AG08396 (cell line): ENCODE measurements around the gene UPK3B.
"Not testable (repeated sequence)": the region's sequence is repeated elsewhere in the genome, so short reads cannot be mapped to it uniquely, and the experiment has no call there.

Experiments used
- DNase-seq: peaks from one replicate; pipeline ENCODE4 v3.0.0; 2012; ENCODE audit warnings: low spot score, mixed read lengths

The UPK3B gene

DNA sequence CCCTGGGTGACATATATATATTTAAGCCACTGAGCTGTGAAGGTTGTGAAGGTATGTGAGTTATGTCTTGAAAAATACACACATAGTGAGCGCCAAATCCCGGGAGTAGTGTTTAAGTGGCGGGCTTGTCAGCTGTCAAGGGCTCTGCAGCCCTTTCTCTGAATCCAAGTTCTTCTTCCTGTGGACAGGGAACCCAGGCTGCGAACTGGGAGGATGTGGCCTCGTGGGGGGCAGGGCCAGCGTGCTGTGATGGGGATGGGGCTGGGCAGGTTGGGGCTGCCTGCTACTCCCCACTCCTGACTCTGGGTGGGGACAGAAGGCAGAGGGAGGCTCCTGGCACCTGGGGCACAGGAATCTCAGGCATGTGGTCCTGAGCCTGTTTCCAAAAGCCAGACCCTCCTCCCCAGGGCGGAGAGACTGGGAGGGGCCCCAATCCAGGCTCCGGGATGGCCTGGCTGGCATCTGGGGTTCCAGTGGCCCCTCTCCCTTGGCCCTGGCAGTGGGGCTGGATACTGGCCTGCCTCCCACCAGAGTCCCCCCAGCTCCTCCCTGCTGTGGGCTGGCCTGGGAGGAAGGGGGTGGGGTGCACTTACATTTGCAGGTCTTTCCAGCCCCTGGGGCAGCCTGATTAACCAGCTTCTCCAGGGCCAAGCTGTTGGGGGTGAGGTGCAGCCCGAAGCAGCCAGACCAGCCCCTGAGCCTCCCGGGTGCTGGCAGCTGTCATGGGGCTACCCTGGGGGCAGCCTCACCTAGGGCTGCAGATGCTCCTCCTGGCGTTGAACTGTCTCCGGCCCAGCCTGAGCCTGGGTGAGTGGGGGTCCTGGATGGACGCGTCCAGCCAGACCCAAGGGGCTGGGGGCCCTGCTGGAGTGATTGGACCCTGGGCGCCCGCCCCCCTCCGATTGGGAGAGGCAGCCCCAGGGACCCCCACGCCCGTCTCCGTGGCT is at the start of gene UPK3B:
Gene UPK3B, plus strand, starts transcription at position 622 of the 947 bp plus-strand sequence. Its CDS starts 101 bp downstream, at position 723.
- DNase-seq = peak; percentile 32

GRCh38 chr7:76460767-76461166 is 49.6 kb upstream of the UPK3B start:
- DNase-seq = not testable (repeated sequence)

DNA sequence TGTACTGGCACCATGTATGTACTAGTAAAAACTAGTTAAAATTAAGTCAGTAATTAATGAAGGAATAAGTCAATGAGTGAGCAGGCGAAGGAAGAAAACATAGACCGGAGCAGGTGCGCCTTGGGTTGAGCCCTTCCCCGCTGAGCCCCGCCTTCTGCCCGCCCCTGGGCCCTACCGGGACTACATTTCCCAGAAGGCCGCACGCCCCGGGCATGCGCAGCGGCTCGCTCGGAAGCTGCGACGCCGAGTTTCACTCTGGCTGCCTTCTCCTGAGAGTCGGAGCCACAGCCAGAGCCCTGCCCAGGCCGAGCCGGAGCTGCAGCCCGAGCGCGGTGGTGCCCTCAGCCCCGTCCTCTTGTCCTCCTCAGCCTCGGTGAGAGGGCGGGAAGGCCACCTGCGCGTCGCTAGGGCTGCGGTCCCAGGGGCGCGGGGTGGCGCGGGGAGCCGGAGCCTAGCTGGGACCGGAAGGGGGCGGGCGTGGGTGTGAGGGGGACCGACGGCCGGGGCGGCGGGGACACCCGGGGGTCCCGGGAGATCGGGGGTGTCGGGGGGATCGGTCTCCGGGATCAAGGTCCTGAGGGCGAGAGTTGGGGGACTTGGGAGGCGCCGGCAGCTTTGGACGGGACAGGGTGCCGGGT is 48.8 kb upstream of the UPK3B start, which contains the start of gene DTX2:
Gene DTX2, plus strand, starts transcription at position 246 of the 638 bp plus-strand sequence. CDS start 18,801 bp downstream, outside the sequence.
- not testable (repeated sequence) for DNase-seq

GRCh38 chr7:76462271-76462882 is 48.0 kb upstream of the UPK3B start:
- not testable (repeated sequence) for DNase-seq

DNA sequence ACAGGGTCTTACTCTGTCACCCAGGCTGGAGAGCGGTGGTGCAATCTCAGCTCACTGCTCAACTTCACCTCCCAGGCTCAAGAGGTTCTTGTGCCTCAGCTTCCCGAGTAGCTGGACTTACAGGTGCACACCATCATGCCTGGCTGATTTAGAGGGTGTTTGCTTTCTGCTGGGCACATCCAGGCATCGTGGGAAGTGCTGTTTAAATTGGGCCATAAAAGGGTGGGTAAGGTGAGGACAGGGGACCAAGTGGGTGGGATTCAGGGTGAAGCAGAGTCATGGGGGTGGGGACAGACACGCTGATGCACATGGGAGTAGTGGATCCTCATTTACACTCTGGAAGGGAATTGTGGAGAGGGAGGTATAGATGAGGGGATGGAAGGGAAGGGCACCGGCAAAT is 45.4 kb upstream of the UPK3B start:
- not testable (repeated sequence) for DNase-seq

DNA sequence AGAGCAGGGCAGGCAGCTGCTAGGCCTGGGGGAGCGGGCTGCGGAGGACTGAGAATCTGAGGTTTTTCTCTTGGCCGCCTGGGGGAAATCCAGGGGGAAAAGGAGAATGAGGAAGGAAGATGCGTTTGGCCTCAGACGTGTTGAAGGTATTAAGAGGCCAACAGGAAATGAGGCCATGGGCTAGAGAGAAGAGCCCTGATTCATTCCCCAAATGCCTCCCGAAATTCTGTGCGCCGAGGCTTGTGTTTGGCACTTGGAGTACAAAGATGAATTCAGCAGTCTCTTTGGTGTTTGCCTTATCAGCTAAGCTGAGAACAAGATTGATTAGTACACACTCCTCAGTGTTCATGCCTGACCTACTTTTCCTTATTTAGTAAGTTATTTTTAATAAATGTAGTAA is 44.4 kb upstream of the UPK3B start:
- not testable (repeated sequence) for DNase-seq

DNA sequence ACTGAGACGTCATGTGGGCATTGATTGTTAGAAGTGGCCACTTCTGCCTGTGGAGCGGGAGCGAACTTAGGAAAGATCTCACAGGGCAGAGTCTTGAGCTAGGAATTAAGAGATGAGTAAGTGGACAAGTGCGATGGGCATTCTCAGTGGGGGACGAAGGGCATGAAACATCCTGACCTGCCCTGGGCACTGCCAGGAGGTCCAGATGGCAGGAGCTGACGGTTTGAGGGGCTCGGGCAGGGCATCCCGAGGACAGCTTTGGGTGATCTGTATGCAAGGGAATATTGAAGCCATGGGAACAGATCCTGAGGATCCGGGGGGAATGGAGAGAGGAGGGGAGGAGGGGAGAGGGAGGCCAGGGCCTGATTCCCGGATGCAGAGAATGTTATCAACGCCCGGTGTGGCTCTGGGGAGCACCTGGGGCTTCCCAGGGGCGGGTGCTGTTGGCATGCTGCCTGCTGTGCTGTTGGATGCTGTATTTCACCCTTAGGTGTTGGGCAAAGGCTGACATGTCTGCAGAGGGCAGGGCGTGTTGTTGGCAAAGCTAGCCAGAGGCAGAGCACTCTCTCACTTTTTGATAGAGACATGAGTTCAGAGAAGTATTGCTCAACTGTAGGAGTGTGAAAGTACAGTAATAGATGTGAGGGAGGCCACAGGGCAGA is 42.5 kb upstream of the UPK3B start:
- peak; percentile 2 for DNase-seq

- DNase-seq = not testable (repeated sequence)
These were observed 38.7 kb upstream of the UPK3B start for GRCh38 chr7:76471556-76472221.

GRCh38 chr7:76473097-76473496 is 37.3 kb upstream of the UPK3B start:
- DNase-seq = not testable (repeated sequence)

GRCh38 chr7:76476280-76476679 is 34.1 kb upstream of the UPK3B start:
- not testable (repeated sequence) for DNase-seq

GRCh38 chr7:76476742-76477474 is 33.4 kb upstream of the UPK3B start:
- not testable (repeated sequence) for DNase-seq

DNA sequence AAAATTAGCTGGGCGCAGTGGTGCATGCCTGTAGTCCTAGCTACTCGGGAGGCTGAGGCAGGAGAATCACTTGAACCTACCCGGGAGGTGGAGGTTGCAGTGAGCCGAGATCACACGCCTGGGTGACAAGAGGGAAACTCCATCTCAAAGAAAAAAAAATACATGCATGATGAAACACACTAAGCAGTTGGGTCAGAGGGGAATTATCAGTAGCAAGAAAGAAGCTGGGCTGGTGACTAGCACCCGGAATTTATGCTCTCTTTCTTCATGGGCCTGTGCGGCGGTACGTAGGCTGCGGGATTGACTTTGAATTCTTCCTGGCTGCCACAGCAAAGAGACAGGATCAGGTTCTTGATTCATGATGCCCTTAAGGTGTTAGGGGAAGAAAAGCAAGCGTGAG is 30.7 kb upstream of the UPK3B start:
- not testable (repeated sequence) for DNase-seq

DNA sequence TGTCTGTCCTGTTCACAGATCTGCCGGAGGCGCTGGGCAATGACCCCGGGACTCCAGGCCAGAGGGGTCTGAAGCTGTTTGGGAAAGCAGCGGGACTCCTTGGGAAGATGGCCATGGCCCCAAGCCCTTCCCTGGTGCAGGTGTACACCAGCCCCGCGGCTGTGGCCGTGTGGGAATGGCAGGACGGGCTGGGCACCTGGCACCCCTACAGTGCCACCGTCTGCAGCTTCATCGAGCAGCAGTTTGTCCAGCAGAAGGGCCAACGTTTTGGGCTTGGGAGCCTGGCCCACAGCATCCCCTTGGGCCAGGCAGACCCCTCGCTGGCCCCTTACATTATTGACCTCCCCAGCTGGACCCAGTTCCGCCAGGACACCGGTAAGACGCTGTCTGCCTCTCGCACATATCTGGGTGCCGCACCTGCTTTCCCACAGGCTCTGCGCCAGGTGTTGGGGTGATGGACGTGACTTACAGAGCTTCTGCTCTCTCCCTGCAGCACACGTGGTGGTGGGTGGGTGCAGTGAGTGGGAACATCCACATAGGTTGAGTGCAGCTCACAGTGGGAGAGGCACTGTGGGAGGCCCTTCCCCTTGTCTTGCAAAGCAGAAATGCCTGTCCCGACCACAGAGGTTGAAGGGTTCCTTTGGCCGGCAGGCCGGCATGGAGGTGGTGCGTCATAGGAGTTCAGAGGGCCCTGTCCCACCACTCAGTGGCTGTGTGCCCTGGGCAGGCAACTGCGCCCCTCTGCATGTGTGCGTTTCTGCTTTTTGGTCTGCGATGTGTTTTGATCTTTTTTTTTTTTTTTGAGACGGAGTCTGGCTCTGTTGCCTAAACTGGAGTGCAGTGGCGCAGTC is 29.7 kb upstream of the UPK3B start:
- not testable (repeated sequence) for DNase-seq

DNA sequence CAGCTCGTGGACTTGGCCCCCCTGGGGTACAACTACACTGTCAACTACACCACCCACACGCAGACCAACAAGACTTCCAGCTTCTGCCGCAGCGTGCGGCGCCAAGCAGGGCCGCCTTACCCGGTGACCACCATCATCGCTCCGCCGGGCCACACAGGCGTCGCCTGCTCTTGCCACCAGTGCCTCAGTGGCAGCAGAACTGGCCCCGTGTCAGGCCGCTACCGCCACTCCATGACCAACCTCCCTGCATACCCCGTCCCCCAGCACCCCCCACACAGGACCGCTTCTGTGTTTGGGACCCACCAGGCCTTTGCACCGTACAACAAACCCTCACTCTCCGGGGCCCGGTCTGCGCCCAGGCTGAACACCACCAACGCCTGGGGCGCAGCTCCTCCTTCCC is 27.7 kb upstream of the UPK3B start:
- DNase-seq = not testable (repeated sequence)

DNA sequence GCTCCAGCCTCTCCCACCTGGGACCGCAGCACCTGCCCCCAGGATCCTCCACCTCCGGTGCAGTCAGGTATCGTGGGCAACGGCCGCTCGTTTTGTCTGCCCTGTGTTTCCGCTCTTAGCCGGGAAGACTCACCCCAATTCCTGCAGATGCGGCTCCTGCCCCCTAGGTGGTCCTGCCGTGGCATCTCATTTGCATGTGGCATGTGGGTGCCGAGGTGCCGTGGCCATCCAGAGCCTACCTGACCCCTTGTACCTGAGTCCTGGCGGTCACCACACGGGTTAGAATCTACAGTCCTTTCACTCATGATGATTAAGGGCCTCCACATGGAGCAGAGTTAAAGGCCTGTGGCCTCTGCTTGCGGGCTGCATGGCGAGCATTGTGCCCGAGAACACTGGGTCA is 27.3 kb upstream of the UPK3B start:
- DNase-seq = not testable (repeated sequence)

DNA sequence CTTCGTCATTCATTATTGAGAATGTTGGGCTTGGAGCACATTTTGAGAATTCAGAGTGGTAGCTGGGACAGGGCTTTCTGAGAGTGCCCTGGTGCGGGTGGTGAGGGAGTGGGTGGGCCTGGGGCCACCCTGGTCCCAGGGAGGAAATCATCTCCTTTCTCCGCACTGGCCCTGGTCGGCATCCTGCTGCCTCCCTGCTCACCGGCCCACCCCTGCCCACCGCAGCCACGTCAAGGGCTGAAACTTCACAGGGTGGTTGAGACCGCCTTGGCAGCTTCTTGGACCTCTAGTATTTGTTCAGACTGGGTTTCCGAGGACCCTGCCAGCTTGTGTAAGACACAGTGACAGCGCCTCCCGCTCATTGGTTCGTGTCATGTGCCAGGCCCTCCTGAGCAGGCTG is 25.9 kb upstream of the UPK3B start:
- not testable (repeated sequence) for DNase-seq

GRCh38 chr7:76485822-76486610 is 24.3 kb upstream of the UPK3B start:
- not testable (repeated sequence) for DNase-seq

DNA sequence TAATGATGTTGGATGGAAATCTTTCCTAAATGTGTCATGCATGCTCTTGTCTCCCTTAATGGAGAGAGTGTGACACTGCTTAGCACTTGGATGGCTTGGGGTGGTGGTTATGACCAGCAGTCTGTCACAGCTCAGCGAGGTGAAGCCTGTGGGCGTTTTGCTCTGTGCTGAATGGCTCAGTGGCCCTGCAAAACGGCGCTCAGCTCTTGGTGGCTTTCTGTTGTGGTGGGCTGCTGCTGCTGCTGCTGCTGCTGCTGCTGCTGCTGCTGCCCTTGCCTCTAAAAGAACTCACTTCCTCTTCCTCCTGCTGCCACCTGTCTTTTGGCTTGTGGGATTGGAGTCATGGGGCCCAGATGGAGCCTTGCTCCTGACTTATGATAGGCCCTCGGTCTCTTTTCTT is 23.7 kb upstream of the UPK3B start:
- DNase-seq = not testable (repeated sequence)

DNA sequence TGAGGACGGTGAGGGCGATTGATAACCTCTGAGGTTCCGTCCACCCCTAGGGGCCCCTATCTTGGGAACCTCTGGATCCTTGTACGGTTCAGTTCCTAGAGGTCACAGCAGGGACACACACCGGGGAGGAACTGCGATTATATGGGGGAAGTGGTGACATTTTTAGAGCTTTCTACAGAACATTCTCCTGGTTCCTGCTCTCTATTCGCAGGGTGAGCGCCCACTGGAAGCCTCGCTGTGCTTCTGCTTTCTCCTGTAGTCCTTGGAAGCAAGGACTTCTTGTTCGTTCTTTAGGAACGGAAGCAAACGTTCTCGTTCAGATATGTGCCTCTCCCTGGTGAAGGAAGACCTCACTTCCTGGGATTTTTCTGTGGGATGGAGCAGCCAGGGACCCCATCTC is 22.4 kb upstream of the UPK3B start:
- DNase-seq = not testable (repeated sequence)
